GM12892 (cell line): Measurements from ENCODE around the gene ATOH8.

ENCODE experiments used
- POLR2A ChIP-seq: IDR thresholded peaks from 2 replicates; pipeline ENCODE4 v1.6.1; 2011; ENCODE audit warnings: low read depth, low read length, control low read depth
- POLR2AphosphoS5 ChIP-seq: IDR thresholded peaks from 2 replicates; pipeline ENCODE4 v1.6.1; 2011; ENCODE audit warnings: low read depth, low read length, control low read depth
- TAF1 ChIP-seq: IDR thresholded peaks from 2 replicates; pipeline ENCODE4 v1.6.1; 2011; ENCODE audit warnings: low read depth, mild to moderate bottlenecking, control low read depth, low read length, borderline replicate concordance

- TF ChIP-seq TAF1 (no peak), POLR2AphosphoS5 (no peak), POLR2A (no peak)
Observed at GRCh38 chr2:85707304-85707703, 46.5 kb upstream of the ATOH8 start.
